Bronchial epithelial cell (primary cell): ENCODE results near the gene SERINC5. TPM values are rescaled to one million over a fixed set of nuclear protein-coding genes. Genes with fewer than 3 reads are reported as not detected.
"Not testable (repeated sequence)": the region's sequence is repeated elsewhere in the genome, so short reads cannot be mapped to it uniquely, and the experiment has no call there.

ENCODE experiments used
- DNase-seq: peaks from one replicate; pipeline ENCODE4 v3.0.0-alpha.2; 2010; ENCODE audit warnings: low read depth
- FAIRE-seq: peaks from 2 replicates; lab custom pipeline; 2011; peaks lifted over from hg19 to GRCh38; lab: Jason Lieb, UNC
- H3K27me3 ChIP-seq: 2 replicates; pipeline ENCODE4 v1.5.1; 2011; ENCODE audit warnings: low read length; ENCODE audit not compliant: control insufficient read depth, insufficient read depth
- H3K36me3 ChIP-seq: 2 replicates; pipeline ENCODE4 v1.5.1; 2011; ENCODE audit warnings: low read length; ENCODE audit not compliant: control insufficient read depth, insufficient read depth
- H3K4me3 ChIP-seq: 2 replicates; pipeline ENCODE4 v1.5.1; 2011; ENCODE audit warnings: mild to moderate bottlenecking, low read depth, low read length, control low read depth
- CTCF ChIP-seq: IDR thresholded peaks from 2 replicates; pipeline ENCODE4 v1.5.1; 2011; ENCODE audit warnings: mild to moderate bottlenecking, moderate library complexity, low read length, control low read depth, inconsistent platforms; ENCODE audit not compliant: insufficient read depth, severe bottlenecking
- total RNA-seq: library from RNA; depleted of rRNA; stranded (reverse); fragments of >200 nt; gene quantifications from 2 replicates; pipeline ENCODE4 v1.2.1, GENCODE V29; 2014

SERINC5 gene
- total RNA-seq, 1 donor from 2014 or later: 33.4 TPM

GRCh38 chr5:80097451-80097850 lies 158.4 kb downstream of the SERINC5 start:
- H3K27me3 ChIP-seq: no peaks in the 10 kb centered on the region
- no peaks in the 10 kb centered on the region for H3K36me3 ChIP-seq
- no peak for TF ChIP-seq CTCF
- H3K4me3 ChIP-seq: no peak overlapping the region
- FAIRE-seq: no peak
- DNase-seq: no peak

- TF ChIP-seq CTCF: no peak
- Histone ChIP-seq H3K36me3 (no peaks in the 10 kb centered on the region), H3K27me3 (no peaks in the 10 kb centered on the region), H3K4me3 (no peak overlapping the region)
- no peak for DNase-seq
- no peak for FAIRE-seq
These were observed 161.6 kb downstream of the SERINC5 start for GRCh38 chr5:80094236-80094738.

GRCh38 chr5:80093796-80094195 lies 162.1 kb downstream of the SERINC5 start:
- DNase-seq (no peak), FAIRE-seq (no peak)
- no peak overlapping the region for H3K4me3 ChIP-seq
- no peak for TF ChIP-seq CTCF
- no peaks in the 10 kb centered on the region for H3K36me3 ChIP-seq
- H3K27me3 ChIP-seq: no peaks in the 10 kb centered on the region

GRCh38 chr5:80092486-80093107 lies 163.3 kb downstream of the SERINC5 start:
- FAIRE-seq (peak; percentile 76), DNase-seq (no peak)
- no peak for TF ChIP-seq CTCF
- no peak overlapping the region for H3K4me3 ChIP-seq
- no peaks in the 10 kb centered on the region for H3K36me3 ChIP-seq
- H3K27me3 ChIP-seq: no peaks in the 10 kb centered on the region

- H3K27me3 ChIP-seq, FAIRE-seq, H3K36me3 ChIP-seq, H3K4me3 ChIP-seq: not testable (repeated sequence)
- peak; percentile 25 for DNase-seq
- TF ChIP-seq CTCF: peak; percentile 46
These were observed 164.1 kb downstream of the SERINC5 start for GRCh38 chr5:80091792-80092192.

GRCh38 chr5:80090884-80091166 lies 165.0 kb downstream of the SERINC5 start:
- DNase-seq (no peak), FAIRE-seq (no peak)
- no peak for TF ChIP-seq CTCF
- Histone ChIP-seq H3K4me3 (no peak overlapping the region), H3K36me3 (no peaks in the 10 kb centered on the region), H3K27me3 (no peaks in the 10 kb centered on the region)
